Central memory CD4-positive, alpha-beta T cell (primary cell): Measurements from ENCODE around the gene SCAMP1.
"Not testable (repeated sequence)": the region's sequence is repeated elsewhere in the genome, so short reads cannot be mapped to it uniquely, and the experiment has no call there.

ENCODE experiments used
- DNase-seq: peaks from one replicate; pipeline ENCODE4 v3.0.0; 2022
- total RNA-seq, 3 experiments: gene quantifications; one replicate each; lab custom pipeline; 2026; lab: John Stamatoyannopoulos, UW

SCAMP1 gene, protein sequence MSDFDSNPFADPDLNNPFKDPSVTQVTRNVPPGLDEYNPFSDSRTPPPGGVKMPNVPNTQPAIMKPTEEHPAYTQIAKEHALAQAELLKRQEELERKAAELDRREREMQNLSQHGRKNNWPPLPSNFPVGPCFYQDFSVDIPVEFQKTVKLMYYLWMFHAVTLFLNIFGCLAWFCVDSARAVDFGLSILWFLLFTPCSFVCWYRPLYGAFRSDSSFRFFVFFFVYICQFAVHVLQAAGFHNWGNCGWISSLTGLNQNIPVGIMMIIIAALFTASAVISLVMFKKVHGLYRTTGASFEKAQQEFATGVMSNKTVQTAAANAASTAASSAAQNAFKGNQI
- total RNA-seq = 33.0 to 62.1 (median 35.0) reads per million in 3 experiments

DNA sequence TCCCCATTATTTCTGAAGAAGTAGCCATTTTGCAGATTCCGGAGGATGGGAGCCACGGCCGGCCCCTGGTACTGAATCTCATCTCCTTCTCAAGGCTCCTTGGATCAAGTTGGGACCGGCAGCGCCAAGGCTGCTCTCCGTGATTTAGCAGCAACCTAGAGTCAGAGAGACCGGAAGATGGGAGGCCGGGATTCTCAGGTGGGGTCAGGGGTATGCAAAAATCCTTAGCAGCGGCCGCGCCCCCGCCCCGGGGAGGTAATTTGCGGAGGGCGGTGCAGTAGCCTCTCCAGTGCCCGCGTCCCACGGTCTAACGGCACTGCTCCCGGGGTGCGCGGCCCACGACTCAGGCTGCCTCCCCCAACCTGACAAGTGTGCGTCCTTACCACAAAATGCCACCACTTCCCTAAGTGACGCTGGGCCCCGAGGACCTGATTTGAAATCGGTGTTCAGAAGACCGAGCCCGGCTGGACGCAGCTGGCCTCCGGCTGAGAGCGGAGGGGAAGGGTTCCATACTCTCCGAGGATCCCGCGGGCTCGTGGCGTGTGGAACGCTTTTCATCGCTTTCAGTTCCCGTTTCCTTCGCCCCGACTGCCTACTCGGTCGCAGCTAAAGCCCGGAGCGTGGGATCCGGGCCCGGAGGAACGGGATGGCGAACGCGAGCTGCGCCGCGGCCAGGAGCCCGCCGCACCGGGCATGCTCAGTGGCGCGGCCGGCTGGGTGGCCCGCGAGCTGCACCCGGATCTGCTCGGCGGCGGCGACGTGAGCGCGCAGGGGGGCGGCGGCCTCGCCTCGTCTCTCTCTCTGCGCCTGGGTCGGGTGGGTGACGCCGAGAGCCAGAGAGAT is at the start of gene SCAMP1:
Gene SCAMP1 (plus strand): TSS at position 787 of the 843 bp plus-strand sequence. CDS start 55 bp downstream, at position 842.
- peak; percentile 94 for DNase-seq

DNA sequence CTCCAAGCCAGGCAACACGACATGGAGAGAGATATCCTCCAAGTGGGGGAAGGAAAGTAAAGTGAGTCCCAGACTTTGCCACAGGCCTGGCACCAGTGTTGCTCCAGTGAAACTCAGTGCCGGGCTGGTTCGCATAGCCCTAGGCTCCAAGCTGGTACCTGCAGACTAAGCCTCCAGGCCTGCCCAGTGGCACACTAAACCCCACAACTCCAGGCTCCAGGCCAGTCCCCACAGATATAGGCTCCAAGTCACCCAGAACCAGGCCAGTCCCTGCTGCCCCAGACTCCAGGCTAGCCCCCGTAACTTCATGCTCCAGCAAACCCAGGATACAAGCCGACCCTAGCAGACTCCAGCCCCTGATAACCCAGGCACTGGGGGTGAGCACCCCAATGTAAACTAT is 42.9 kb upstream of the SCAMP1 start:
- DNase-seq = no peak

DNA sequence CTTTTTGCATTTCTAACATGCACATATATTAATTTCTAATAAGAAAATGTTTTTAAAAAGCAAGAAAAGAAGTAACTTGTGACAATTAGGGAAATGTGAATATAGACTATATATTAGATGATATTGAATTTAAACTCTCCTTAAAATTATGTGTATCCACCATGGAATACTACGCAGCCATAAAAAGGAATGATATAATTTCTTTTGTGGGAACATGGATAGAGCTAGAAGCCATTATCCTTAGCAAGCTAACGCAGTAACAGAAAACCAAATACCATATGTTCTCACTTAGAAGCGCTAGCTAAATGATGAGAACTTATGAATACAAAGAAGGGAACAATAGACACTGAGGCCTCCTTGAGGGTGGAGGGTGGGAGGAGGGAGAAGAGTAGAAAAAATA is 42.1 kb upstream of the SCAMP1 start:
- DNase-seq = no peak

DNA sequence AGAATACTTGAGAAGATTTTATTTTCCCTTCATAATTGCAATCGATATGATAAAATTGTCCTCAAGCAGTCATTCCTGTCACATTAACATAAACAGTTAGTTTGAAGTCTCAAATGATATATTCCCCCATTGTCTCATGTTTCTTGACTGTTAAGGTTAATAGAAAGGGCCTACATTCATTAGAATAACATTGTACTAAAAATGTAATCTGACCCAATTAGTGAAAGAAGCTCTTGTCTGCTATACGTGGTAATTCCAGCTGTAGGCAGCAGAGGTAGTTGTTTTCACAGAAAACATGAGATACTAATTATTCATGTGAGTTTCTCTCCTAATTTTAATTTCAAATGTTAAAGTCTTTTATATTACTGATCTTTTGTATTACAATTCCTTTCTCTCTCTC is 40.0 kb upstream of the SCAMP1 start:
- DNase-seq = no peak

DNA sequence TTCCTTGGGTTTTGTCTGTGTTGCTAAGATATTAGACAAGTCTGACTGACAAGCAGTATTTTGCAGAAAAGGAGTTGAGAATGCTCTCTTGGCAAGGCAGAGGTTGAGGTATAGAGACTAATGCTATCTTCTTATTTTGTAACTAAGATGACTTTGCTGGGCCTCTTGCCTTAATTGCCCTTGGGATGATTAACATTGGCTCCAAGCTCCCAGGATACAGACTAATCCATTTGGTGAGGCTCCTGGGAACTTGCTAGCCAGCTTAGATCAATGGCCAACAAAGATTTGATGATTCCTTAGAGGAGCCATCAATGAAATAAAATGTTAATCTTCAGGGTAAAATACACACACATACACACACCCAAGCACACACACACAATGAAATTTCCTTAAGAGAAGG is 37.2 kb upstream of the SCAMP1 start:
- no peak for DNase-seq

DNA sequence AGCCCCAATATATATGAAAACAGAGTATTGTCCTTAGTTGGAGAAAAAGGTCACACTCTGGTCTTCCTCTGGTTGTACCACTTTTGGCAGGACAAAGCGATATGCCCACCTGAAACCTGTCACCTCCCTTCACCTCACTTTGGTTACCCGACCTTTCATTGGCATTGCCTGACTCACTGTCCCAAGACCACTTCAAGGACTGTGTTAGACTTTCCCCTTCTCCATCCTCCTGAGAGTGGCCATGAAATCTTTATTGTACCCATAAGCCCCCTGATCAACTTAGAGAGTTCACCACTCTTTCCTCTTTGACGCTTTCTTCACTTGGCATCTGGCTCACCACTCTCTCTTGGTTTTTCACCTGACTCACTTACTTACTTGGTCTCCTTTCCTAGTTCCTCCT is 33.5 kb upstream of the SCAMP1 start:
- no peak for DNase-seq

DNA sequence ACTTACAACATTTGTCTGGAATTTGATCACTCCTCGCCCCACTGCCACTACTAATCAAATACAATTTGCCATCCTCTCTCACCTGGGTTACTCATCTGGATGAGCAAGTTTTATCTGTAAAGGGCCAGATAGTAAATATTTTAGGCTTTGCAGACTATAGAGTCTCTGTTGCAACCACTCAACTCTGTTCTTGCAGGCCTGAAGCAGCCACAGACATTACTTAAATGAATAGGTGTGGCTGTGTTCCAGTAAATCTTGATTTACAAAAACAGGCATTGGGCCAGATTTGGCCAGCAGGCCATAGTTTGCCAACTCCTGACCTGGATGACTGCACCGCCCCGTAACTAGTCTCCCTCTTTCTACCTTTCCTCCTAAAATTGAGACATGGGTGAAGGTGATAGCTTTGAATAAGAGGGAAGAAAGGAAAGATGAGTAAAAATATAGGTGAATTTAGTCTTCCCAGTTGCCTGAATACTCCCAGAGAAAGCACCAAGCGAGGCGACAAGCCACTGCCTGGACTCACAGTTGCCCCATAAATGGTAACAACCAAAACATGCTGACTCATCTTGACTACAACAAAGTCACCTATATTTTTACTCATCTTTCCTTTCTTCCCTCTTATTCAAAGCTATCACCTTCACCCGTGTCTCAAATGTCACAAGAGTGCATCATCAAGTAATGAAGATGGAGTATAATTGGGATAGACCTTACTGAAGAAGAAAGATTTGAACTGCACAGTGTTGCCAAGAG is 32.5 kb upstream of the SCAMP1 start:
- DNase-seq = no peak

DNA sequence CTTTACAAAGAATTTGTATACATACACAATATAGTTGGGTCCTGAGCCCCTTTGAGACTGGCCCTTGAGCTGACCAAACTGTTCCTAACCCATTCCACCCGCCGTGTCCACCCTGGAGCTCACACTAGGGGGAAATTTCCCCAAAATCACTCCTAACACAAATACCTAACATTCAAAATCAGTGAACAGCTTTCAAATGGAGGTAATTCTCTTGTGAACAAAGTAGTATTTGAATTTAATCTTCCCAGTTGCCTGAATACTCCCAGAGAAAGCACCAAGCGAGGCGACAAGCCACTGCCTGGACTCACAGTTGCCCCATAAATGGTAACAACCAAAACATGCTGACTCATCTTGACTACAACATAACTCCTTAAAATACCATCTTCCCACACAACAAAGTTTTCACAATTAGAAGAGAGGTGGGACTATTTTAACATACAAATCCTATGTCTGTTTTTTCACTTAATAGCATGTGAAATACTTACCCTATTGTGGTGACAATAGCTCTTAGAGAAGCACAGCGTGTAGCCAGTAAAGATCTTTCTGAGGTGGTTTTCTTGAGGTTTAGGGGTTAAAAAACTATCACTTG is 31.7 kb upstream of the SCAMP1 start:
- DNase-seq = no peak

DNA sequence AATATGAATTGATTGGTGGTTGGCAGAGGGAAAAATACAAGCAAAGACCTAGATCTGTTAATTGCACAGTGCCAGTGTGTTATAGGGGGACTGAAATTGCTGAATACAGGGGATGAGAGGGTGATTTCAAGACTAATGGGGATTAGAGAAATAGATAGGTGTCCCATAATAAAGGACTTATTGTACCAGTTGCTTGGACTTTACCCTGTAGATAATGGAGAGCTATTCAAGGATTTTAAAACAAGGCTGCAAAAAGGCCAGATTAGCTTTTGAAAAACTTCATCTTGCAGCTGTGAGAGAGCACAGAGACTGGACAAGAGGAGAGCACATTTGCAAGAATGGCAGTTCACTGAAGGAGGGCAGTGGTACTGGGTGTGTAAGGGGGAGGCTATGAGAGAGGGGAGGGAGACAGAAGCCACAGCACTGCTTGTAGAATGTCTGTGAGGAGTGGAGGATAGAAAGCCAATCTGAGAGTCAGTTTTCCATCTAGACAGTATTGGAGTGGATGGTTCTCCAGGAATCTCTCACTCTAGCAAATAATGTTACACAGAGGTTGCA is 28.8 kb upstream of the SCAMP1 start:
- DNase-seq = no peak

DNA sequence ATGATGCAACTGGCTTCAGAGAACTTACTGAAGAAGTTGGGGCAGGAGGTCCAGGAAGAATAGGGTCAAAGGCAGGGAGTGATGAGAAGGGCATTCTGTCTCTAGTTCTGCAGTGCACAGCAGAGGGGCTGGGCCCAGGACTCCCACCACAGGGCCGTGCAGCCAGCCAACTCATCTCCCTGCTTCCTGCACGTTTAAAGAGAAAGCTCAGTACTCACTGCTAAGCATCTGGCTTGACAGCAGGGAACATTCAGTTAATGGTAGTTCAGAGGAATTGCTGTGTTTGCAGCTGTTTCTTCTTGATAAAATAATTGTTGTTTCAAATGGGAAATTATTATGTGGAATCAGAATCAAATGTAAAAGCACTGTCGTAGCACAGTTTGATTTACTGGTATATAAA is 25.6 kb upstream of the SCAMP1 start:
- DNase-seq = no peak

DNA sequence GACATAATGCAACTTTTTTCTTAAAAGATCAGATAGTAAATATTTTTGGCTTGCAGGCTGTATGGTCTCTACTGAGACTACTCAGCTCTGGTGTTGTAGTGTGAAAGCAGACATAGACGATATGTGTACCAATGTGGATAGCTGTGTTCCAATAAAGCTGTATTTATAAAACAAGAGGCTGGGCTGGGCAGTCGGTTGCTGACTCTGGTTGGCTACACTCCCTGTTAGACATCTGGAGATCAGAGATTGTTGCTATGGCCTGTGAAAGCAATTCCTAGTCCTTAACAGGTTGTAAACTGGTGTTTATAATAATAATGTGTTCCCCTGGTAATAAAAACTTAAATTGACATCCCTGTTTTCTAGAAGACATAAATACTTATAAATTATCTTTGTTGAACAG is 24.4 kb upstream of the SCAMP1 start:
- no peak for DNase-seq

DNA sequence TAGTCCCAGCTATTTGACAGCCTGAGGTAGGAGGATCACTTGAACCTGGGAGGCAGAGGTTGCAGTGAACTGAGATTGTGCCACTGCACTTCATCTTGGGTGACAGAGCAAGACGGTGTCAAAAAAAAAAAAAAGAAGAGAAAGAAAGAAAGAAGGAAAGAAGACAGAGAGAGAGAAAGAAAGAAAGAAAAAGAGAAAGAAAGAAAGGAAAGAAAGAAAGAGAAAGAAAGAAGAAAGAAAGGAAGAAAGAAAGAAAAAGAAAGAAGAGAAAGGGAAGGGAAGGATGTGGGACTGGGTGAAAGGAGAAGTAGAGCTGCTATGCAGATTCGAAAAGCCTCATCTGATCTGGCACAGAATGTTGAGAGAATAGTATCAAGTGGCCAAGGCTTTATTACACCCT is 23.7 kb upstream of the SCAMP1 start:
- DNase-seq = no peak

DNA sequence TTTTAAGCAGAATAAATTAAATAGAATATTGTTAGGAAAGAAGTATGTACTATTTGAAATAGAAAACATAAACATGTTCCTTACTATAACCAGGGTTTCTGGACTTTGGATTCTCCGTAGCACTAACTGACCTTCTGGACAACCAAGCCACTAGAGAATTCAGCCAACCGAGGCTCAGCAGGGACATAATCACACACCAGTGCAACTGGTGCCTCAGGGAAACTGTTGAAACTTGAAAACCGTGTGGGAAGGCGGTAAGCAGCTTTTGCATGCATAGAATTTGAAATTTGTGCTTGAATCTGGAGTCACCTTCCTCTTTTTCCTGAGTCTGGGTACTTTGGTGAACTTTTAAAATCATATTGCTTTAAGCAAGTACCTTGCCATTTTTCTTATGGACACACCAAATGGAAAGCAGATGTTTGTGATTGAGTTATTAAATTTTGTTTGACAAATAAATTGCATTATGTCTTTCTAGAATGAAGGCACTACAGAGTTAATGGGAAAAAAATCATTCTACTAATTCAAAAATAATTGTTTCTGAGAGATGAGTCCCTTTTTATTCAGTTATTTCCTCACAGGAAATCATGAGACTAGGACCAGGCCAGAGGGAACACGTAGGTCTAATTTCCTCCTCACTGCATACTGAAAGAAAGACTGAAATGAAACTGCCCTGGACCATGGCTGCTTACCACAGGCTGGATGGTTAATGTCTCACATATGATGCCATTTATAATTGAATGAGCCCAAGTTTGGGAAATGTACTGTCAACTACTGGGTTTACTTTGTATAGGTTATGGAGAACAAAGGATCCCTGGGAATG is 20.6 kb upstream of the SCAMP1 start:
- DNase-seq = no peak

DNA sequence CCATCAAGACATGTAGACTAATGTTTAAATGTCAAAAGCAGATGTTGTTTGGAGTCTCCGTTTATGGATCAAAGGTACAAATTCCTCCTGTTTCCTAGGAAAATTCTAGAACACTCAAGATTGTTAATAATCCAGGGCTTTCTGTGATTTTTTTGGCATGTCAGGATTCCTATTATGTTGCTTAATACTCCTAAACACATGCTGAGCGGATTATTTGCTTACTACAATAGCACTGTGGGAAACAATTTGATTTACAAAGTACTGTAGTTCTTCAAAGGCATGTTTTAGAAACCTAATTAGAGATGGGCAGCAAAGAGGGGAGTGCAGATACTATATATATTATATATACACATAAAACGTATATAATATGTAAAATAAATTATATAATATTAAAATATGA is 19.0 kb upstream of the SCAMP1 start:
- DNase-seq = no peak

DNA sequence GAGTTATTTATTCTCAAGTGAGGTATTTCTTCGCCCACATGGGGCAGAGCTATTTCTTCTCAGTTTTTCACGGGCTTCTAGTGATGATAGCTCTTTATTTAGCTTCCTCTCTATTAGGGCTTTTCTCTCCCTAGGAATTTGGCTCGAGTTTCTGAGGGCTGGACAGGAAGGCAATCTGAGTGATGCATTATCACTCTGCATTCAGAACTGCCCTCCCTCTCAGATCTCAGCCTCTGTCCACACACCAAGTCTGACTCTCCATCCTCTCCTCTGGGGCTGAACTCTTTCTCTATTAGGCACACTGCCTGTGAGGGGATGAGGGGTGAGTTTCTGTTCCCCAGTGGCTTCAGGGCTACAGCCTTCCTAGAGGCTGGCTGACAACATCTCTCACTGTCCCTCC is 14.9 kb upstream of the SCAMP1 start:
- DNase-seq = no peak

DNA sequence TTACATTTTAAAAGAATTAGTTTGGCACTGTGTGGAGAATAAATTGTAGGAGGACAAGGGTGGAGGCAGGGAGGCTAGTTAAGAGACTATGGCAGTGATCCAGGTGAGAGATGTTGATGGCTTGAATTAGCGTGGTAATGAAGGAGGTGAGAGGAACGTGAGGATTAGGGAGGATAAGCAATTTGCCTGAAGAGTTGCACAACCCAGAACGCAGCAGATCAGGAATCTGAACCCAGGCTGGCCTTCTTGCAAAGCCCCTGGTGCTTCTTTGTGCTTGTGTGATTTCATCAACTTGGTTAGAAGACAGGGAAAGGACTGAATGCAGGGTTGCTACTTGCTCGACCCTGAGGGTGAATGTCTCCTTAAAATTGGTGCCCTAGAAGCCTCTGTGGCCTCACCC is 6.9 kb upstream of the SCAMP1 start:
- no peak for DNase-seq

DNA sequence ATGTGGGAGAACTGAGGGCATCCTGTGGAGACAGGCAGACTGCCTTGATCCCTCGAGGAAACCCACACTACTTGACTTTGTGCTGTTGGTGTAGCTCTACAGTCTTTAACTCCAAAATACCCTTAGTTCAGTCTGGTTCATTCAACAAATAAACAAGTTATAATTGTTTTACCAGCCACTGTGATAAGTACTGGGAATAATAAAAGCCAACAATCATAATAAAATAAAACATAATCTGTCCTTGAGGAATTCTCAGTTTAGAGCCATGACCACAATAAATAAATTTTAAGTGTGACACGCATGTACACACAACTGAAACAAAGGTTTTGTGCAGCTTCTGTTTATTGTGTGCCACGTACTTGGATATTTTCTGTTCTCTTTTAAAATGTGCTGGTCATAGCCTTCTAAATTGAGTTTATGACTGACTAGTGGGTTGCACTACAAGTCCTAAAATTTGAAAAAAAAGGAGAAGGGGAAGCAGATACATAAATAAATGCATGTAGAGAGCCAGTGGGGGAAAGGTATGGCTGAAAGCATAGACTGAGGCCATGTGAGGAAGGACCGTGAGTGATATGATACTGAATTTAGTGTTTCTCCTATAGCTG is 6.2 kb upstream of the SCAMP1 start:
- no peak for DNase-seq

DNA sequence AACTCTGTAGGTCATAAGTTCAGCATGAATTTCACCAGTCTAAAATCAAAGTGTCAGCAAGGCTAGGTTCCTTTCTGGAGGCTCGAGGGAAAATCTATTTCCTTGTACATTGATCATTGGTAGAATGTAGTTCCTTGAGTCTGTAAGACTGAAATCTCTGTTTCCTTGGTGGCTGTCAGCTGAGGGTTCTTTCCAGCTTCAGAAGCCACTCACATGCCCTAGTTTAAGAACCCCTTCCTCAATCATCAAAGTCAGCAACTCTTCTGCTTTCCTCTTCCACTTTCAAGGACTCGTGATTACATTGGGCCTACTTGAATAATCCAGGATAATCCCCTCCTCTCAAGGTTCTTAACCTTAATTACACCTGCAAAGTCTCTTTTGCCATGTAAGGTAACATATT is 4.9 kb upstream of the SCAMP1 start:
- DNase-seq = no peak

DNA sequence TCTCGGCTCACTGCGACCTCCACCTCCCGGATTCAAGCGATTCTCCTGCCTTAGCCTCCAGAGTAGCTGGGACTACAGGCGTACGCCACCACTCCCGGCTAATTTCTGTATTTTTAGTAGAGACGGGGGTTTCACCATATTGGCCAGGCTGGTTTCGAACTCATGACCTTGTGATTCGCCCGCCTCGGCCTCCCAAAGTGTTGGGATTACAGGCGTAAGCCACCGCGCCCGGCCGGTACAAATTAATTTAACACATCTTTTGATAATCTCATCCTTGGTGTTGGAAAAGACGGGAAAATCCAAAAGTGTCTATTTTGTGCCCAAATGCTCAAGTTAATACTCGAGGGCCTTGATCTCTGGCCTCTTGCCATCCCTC is 974 bp upstream of the SCAMP1 start:
- DNase-seq = not testable (repeated sequence)

DNA sequence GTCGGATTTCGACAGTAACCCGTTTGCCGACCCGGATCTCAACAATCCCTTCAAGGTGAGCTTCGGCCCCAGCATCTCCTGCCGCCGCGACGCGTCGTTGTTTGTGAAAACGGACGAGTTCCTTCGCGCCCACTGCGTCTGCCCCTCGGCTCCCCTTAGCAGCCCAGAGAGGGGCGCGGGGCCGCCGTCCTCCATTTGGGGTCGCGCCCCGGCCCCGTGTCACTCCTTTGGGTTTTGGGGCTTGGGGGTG is 182 bp downstream of the SCAMP1 start:
- DNase-seq = no peak

DNA sequence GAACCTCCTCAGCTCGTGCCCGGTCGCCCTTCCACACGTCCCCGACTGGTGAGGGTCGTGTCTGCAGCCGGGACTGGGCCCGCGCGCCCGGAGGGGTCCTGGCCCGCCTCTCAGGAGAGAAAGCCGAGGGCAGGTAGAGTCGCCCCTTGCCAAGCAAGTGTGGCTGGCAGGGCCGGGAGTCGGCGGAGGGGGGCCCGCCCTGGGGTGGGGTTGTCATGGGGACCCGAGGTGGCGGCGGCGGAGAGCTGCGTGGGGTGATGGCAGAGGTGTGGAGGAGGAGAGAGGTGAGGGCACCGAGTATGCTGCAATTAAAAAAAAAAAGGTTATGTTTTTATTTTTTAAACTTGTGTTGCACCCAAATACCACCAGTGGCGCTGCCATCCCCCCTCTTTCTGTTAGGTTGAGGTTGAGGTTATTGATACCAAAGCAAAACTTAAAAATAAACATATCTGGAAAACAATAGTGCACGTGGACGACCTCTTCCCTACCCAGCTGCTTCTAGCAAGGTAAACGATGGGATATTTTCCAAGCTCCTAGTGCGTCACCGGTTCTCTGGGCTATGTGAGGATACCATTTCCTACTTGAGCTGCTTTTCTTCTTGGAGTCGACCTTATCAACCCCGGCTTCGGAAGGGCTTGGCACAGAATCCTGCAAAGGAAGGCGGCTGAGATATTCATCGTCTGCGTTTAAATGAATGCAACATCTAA is 660 bp downstream of the SCAMP1 start:
- DNase-seq = peak; percentile 80
